ENCODE results near the gene FOXN3.

DNA sequence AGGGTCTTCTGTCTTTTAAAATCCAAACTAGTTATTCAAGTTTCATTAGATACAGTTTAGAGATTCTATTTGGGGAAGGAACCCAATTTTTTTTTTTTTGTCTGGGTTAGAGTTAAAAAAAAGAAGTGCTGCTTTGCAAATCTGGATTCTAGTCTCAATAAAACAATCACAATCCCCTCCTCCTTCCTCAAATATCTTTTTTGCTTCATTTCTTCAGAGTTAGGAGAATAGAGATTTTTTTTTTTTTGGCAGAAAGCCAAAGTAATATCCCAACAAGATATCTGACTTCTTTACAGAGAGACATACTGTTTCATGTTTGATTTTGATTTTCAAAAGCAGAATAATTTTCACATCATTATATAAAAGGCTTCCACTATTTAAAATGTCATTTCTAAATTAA lies 201.9 kb downstream of the FOXN3 start:
- TF ChIP-seq, protein P1, sequence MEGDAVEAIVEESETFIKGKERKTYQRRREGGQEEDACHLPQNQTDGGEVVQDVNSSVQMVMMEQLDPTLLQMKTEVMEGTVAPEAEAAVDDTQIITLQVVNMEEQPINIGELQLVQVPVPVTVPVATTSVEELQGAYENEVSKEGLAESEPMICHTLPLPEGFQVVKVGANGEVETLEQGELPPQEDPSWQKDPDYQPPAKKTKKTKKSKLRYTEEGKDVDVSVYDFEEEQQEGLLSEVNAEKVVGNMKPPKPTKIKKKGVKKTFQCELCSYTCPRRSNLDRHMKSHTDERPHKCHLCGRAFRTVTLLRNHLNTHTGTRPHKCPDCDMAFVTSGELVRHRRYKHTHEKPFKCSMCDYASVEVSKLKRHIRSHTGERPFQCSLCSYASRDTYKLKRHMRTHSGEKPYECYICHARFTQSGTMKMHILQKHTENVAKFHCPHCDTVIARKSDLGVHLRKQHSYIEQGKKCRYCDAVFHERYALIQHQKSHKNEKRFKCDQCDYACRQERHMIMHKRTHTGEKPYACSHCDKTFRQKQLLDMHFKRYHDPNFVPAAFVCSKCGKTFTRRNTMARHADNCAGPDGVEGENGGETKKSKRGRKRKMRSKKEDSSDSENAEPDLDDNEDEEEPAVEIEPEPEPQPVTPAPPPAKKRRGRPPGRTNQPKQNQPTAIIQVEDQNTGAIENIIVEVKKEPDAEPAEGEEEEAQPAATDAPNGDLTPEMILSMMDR (IDR thresholded peaks at IDR 0.05): no peak
- TF ChIP-seq POLR2A (IDR thresholded peaks at IDR 0.05): no peak
